CD4-positive, alpha-beta T cell treated with Interleukin-21 for 1 hour (primary cell): ENCODE data around the gene MYL9.
A peak's percentile ranks its signal among the peaks of the same experiment; 100 is the strongest.
"Not testable (repeated sequence)": the region's sequence is repeated elsewhere in the genome, so short reads cannot be mapped to it uniquely, and the experiment has no call there.

Experiments used
- DNase-seq: peaks from one replicate; pipeline ENCODE4 v3.0.0-alpha.2; 2020

MYL9 gene

GRCh38 chr20:36541227-36541767 is at the start of gene MYL9:
TSS of gene MYL9 (plus strand) at chr20:36541519. CDS start at chr20:36544885, 3,366 bp downstream.
- DNase-seq: no peak

- DNase-seq: peak; percentile 64
These were observed 49.3 kb upstream of the MYL9 start for GRCh38 chr20:36491901-36492617.

GRCh38 chr20:36493051-36493800 is 48.1 kb upstream of the MYL9 start:
- DNase-seq: no peak

GRCh38 chr20:36493801-36494114 is 47.6 kb upstream of the MYL9 start:
- DNase-seq: no peak

GRCh38 chr20:36496707-36497669 is 44.3 kb upstream of the MYL9 start:
- DNase-seq: no peak

GRCh38 chr20:36497856-36498255 is 43.5 kb upstream of the MYL9 start:
- no peak for DNase-seq

- DNase-seq: no peak
These were observed 42.7 kb upstream of the MYL9 start for GRCh38 chr20:36498386-36499179.

- no peak for DNase-seq
These were observed 42.1 kb upstream of the MYL9 start for GRCh38 chr20:36499211-36499610.

- no peak for DNase-seq
These were observed 41.4 kb upstream of the MYL9 start for GRCh38 chr20:36499723-36500501.

- DNase-seq: peak; percentile 8
These were observed 39.8 kb upstream of the MYL9 start for GRCh38 chr20:36501367-36502006.

- no peak for DNase-seq
These were observed 37.0 kb upstream of the MYL9 start for GRCh38 chr20:36504295-36504694.

- peak; percentile 35 for DNase-seq
These were observed 35.1 kb upstream of the MYL9 start for GRCh38 chr20:36506253-36506652.

- no peak for DNase-seq
These were observed 33.6 kb upstream of the MYL9 start for GRCh38 chr20:36507746-36508145.

GRCh38 chr20:36519012-36519719 is 22.2 kb upstream of the MYL9 start:
- no peak for DNase-seq

- no peak for DNase-seq
These were observed 21.4 kb upstream of the MYL9 start for GRCh38 chr20:36519944-36520343.

GRCh38 chr20:36521526-36521925 is 19.8 kb upstream of the MYL9 start:
- DNase-seq: no peak

- not testable (repeated sequence) for DNase-seq
These were observed 18.9 kb upstream of the MYL9 start for GRCh38 chr20:36522412-36522811.

- no peak for DNase-seq
These were observed 18.0 kb upstream of the MYL9 start for GRCh38 chr20:36523341-36523740.

- DNase-seq: no peak
These were observed 15.5 kb upstream of the MYL9 start for GRCh38 chr20:36525620-36526365.
